ENCODE measurements around the gene DAPK2. TPM values are rescaled to one million over a fixed set of nuclear protein-coding genes. Genes with fewer than 3 reads are reported as not detected.

The DAPK2 gene
- total and polyA plus RNA-seq, 2 of the 13 experiments (the other 11 are each of a cell fraction or from before 2014, with no cell fraction given), result 0.33 to 0.63 TPM

DNA sequence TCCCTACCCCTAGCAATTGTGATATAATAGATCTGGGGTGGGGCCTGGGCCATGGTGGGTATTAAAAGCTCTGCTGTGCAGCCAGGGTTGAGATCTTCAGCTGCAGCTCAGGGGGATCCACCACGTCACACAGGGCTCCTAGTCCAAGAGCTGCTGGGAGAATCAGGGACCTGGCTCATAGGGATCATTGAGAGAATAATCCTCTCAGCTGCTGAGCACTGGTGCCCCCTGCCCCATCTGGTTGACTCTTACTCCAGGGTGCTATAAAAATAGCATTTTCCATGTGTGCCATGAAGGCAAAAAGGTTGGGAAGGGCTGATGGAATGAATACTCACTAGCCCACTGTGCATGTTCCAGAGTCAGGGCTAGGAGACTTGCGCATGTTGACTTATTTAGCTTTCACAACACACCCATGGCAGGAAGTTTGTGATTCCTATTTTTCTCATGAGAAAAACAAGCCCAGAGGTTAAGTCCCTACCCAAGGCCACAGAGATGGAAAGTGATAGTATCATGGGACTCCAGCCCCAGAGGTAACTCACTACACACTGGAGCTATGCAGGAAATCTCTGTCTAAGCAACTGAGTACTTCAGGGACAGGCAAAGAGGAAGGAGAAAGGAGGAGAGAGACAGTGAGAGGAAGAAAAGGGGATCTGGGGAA is 118.0 kb downstream of the DAPK2 start (continued):
- TF ChIP-seq ZNF891 (CRISPR knock-in tag; IDR thresholded peaks at IDR 0.05) (no peak), ZNF747 (CRISPR knock-in tag; IDR thresholded peaks at IDR 0.05; ENCODE audit: borderline replicate concordance) (0 out of 2 replicates have a peak, but pooled peaks have one; percentile 40), SETDB1 (CRISPR knock-in tag; IDR thresholded peaks at IDR 0.05; ENCODE audit: borderline replicate concordance) (0 out of 2 replicates have a peak, but pooled peaks have one; percentile 54), HMG20A (CRISPR knock-in tag; IDR thresholded peaks at IDR 0.05; ENCODE audit: borderline replicate concordance) (peak; percentile 35; the same call in 1 of the 2 replicates), ZNF883 (CRISPR knock-in tag; IDR thresholded peaks at IDR 0.05; ENCODE audit: not compliant biosample characterization) (no peak), ZNF777 (CRISPR knock-in tag; IDR thresholded peaks at IDR 0.05) (no peak), YY1 (IDR thresholded peaks at IDR 0.05; ENCODE audit: insufficient read depth, insufficient replicate concordance, low read depth, low read length) (no peak), FOXA3 (CRISPR knock-in tag; IDR thresholded peaks at IDR 0.05) (peak; percentile 91), FOXO1 (CRISPR knock-in tag; IDR thresholded peaks at IDR 0.05) (peak; percentile 87; the same call in 1 of the 2 replicates), CEBPG (CRISPR knock-in tag; IDR thresholded peaks at IDR 0.05) (peak; percentile 53; the same call in 1 of the 2 replicates), ZNF143 (CRISPR knock-in tag; IDR thresholded peaks at IDR 0.05) (no peak), KLF12 (CRISPR knock-in tag; IDR thresholded peaks at IDR 0.05; ENCODE audit: borderline replicate concordance) (no peak)
- TF ChIP-seq, protein P1, sequence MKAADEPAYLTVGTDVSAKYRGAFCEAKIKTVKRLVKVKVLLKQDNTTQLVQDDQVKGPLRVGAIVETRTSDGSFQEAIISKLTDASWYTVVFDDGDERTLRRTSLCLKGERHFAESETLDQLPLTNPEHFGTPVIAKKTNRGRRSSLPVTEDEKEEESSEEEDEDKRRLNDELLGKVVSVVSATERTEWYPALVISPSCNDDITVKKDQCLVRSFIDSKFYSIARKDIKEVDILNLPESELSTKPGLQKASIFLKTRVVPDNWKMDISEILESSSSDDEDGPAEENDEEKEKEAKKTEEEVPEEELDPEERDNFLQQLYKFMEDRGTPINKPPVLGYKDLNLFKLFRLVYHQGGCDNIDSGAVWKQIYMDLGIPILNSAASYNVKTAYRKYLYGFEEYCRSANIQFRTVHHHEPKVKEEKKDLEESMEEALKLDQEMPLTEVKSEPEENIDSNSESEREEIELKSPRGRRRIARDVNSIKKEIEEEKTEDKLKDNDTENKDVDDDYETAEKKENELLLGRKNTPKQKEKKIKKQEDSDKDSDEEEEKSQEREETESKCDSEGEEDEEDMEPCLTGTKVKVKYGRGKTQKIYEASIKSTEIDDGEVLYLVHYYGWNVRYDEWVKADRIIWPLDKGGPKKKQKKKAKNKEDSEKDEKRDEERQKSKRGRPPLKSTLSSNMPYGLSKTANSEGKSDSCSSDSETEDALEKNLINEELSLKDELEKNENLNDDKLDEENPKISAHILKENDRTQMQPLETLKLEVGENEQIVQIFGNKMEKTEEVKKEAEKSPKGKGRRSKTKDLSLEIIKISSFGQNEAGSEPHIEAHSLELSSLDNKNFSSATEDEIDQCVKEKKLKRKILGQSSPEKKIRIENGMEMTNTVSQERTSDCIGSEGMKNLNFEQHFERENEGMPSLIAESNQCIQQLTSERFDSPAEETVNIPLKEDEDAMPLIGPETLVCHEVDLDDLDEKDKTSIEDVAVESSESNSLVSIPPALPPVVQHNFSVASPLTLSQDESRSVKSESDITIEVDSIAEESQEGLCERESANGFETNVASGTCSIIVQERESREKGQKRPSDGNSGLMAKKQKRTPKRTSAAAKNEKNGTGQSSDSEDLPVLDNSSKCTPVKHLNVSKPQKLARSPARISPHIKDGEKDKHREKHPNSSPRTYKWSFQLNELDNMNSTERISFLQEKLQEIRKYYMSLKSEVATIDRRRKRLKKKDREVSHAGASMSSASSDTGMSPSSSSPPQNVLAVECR (CRISPR knock-in tag; IDR thresholded peaks at IDR 0.05; ENCODE audit: borderline replicate concordance), result no peak
- TF ChIP-seq, protein P2, sequence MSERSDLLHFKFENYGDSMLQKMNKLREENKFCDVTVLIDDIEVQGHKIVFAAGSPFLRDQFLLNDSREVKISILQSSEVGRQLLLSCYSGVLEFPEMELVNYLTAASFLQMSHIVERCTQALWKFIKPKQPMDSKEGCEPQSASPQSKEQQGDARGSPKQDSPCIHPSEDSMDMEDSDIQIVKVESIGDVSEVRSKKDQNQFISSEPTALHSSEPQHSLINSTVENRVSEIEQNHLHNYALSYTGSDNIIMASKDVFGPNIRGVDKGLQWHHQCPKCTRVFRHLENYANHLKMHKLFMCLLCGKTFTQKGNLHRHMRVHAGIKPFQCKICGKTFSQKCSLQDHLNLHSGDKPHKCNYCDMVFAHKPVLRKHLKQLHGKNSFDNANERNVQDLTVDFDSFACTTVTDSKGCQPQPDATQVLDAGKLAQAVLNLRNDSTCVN (CRISPR knock-in tag; IDR thresholded peaks at IDR 0.05; ENCODE audit: borderline replicate concordance), result no peak
- TF ChIP-seq, protein P3, sequence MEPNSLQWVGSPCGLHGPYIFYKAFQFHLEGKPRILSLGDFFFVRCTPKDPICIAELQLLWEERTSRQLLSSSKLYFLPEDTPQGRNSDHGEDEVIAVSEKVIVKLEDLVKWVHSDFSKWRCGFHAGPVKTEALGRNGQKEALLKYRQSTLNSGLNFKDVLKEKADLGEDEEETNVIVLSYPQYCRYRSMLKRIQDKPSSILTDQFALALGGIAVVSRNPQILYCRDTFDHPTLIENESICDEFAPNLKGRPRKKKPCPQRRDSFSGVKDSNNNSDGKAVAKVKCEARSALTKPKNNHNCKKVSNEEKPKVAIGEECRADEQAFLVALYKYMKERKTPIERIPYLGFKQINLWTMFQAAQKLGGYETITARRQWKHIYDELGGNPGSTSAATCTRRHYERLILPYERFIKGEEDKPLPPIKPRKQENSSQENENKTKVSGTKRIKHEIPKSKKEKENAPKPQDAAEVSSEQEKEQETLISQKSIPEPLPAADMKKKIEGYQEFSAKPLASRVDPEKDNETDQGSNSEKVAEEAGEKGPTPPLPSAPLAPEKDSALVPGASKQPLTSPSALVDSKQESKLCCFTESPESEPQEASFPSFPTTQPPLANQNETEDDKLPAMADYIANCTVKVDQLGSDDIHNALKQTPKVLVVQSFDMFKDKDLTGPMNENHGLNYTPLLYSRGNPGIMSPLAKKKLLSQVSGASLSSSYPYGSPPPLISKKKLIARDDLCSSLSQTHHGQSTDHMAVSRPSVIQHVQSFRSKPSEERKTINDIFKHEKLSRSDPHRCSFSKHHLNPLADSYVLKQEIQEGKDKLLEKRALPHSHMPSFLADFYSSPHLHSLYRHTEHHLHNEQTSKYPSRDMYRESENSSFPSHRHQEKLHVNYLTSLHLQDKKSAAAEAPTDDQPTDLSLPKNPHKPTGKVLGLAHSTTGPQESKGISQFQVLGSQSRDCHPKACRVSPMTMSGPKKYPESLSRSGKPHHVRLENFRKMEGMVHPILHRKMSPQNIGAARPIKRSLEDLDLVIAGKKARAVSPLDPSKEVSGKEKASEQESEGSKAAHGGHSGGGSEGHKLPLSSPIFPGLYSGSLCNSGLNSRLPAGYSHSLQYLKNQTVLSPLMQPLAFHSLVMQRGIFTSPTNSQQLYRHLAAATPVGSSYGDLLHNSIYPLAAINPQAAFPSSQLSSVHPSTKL (CRISPR knock-in tag; IDR thresholded peaks at IDR 0.05), result peak; percentile 75

Data from HepG2 (cell line).